Glomerular endothelial cell (primary cell): ENCODE results near the gene P3R3URF. TPM values are rescaled to one million over a fixed set of nuclear protein-coding genes. Genes with fewer than 3 reads are reported as not detected.
"Not testable (repeated sequence)": the region's sequence is repeated elsewhere in the genome, so short reads cannot be mapped to it uniquely, and the experiment has no call there.

Experiments
- DNase-seq: peaks from one replicate; pipeline ENCODE4 v3.0.0-alpha.2; 2011; ENCODE audit warnings: low read depth, low spot score; ENCODE audit errors: extremely low read depth
- total RNA-seq: library from RNA; depleted of rRNA; stranded (reverse); fragments of >200 nt; gene quantifications from 2 replicates; pipeline ENCODE4 v1.2.3, GENCODE V29; 2015

P3R3URF gene
- total RNA-seq, result not detected in 2 replicates

- DNase-seq, result no peak
Measured at GRCh38 chr1:46176211-46176865, at the start of gene P3R3URF. TSS of gene P3R3URF (minus strand) at chr1:46176488. CDS start at chr1:46176471, 17 bp downstream.

- no peak for DNase-seq
Measured at GRCh38 chr1:46224966-46225365, 48.7 kb upstream of the P3R3URF start.

GRCh38 chr1:46223472-46223943 lies 47.2 kb upstream of the P3R3URF start:
- peak; percentile 66 for DNase-seq

- not testable (repeated sequence) for DNase-seq
Measured at GRCh38 chr1:46223055-46223454, 46.8 kb upstream of the P3R3URF start.

- no peak for DNase-seq
Measured at GRCh38 chr1:46221749-46222148, 45.5 kb upstream of the P3R3URF start.

GRCh38 chr1:46220808-46221207 lies 44.5 kb upstream of the P3R3URF start:
- no peak for DNase-seq

- DNase-seq, result no peak
Measured at GRCh38 chr1:46219551-46220520, 43.5 kb upstream of the P3R3URF start.

GRCh38 chr1:46218443-46218842 lies 42.2 kb upstream of the P3R3URF start:
- no peak for DNase-seq

- DNase-seq, result no peak
Measured at GRCh38 chr1:46215504-46215903, 39.2 kb upstream of the P3R3URF start.

- no peak for DNase-seq
Measured at GRCh38 chr1:46211051-46211450, 34.8 kb upstream of the P3R3URF start.

- DNase-seq, result no peak
Measured at GRCh38 chr1:46210561-46210960, 34.3 kb upstream of the P3R3URF start.

GRCh38 chr1:46206399-46206798 lies 30.1 kb upstream of the P3R3URF start:
- no peak for DNase-seq

- no peak for DNase-seq
Measured at GRCh38 chr1:46205791-46206190, 29.5 kb upstream of the P3R3URF start.

GRCh38 chr1:46205141-46205540 lies 28.9 kb upstream of the P3R3URF start:
- no peak for DNase-seq

- no peak for DNase-seq
Measured at GRCh38 chr1:46204406-46204742, 28.1 kb upstream of the P3R3URF start.

- no peak for DNase-seq
Measured at GRCh38 chr1:46203738-46204405, 27.6 kb upstream of the P3R3URF start.

- no peak for DNase-seq
Measured at GRCh38 chr1:46199233-46199749, 23.0 kb upstream of the P3R3URF start.

GRCh38 chr1:46197964-46198811 lies 21.9 kb upstream of the P3R3URF start, which contains the start of gene POMGNT1:
TSS of gene POMGNT1 (minus strand) at chr1:46198434. CDS start at chr1:46197821, 613 bp downstream.
- no peak for DNase-seq

- DNase-seq, result no peak
Measured at GRCh38 chr1:46197560-46197963, 21.3 kb upstream of the P3R3URF start.

GRCh38 chr1:46196609-46197008 lies 20.3 kb upstream of the P3R3URF start:
- no peak for DNase-seq
